SK-N-SH (cell line): ENCODE results near the gene KCNIP4. TPM values are rescaled to one million over a fixed set of nuclear protein-coding genes. Genes with fewer than 3 reads are reported as not detected.

Experiments used
- CTCF ChIA-PET: fragments of 300-600, 350-600 bp; formaldehyde crosslinking; extraction: SDS; loops from one replicate; lab custom pipeline; 2021; lab: Yijun Ruan, JAX
- POLR2A ChIA-PET: fragments of 350-600 bp; sonication (Branson Sonifier 250); formaldehyde crosslinking; extraction: SDS; loops from one replicate; lab custom pipeline; 2020; ENCODE audit warnings: antibody characterized with exemption, inconsistent platforms; lab: Yijun Ruan, JAX
- DNase-seq: peaks from one replicate; pipeline ENCODE4 v3.0.0; 2012
- H2AFZ ChIP-seq: fragments of 200-600 bp; sonication (generic); 2 replicates; pipeline ENCODE4 v1.8.1; 2016; ENCODE audit warnings: antibody characterized with exemption, mild to moderate bottlenecking, low read depth
- H3F3A ChIP-seq: fragments of 200-600 bp; sonication (generic); replicated peaks from 2 replicates; pipeline ENCODE3; 2016; ENCODE audit warnings: antibody characterized with exemption, mild to moderate bottlenecking; ENCODE audit not compliant: insufficient read depth
- H3K27ac ChIP-seq, 2 experiments: fragments of 200-500 bp in 1 of 2; fragments of 200-600 bp in 1 of 2; sonication (Bioruptor generic) in 1 of 2; sonication (generic), shearing (Covaris generic) in 1 of 2; 2 replicates each; pipeline versions ENCODE4 v1.5.1 to v1.6.1; 2014 to 2016; ENCODE audit warnings: low read depth in 2 of 2, inconsistent platforms in 1 of 2, low read length in 1 of 2, mild to moderate bottlenecking in 1 of 2, mixed read lengths in 1 of 2
- H3K27me3 ChIP-seq: fragments of 200-600 bp; sonication (generic), shearing (Covaris generic); 2 replicates; pipeline ENCODE4 v1.6.1; 2016; ENCODE audit warnings: mixed run types; ENCODE audit not compliant: insufficient read depth
- H3K36me3 ChIP-seq, 2 experiments: fragments of 200-500 bp in 1 of 2; fragments of 200-600 bp in 1 of 2; sonication (Bioruptor generic) in 1 of 2; sonication (generic) in 1 of 2; replicated peaks in 1 of 2; 2 replicates each; pipeline versions ENCODE3 to v1.5.1; 2014 to 2016; ENCODE audit warnings: low read length in 1 of 2, mild to moderate bottlenecking in 1 of 2; ENCODE audit not compliant: insufficient read depth in 2 of 2, control insufficient read depth in 1 of 2
- H3K4me1 ChIP-seq, 2 experiments: fragments of 200-500 bp in 1 of 2; fragments of 200-600 bp in 1 of 2; sonication (Bioruptor generic) in 1 of 2; sonication (generic), shearing (Covaris generic) in 1 of 2; 2 replicates each; pipeline versions ENCODE4 v1.5.1 to v1.6.1; 2014 to 2016; ENCODE audit warnings: low read depth in 1 of 2, low read length in 1 of 2, mixed run types in 1 of 2; ENCODE audit not compliant: insufficient read depth in 2 of 2, control insufficient read depth in 1 of 2
- H3K4me2 ChIP-seq: fragments of 200-600 bp; sonication (generic), shearing (Covaris generic); 2 replicates; pipeline ENCODE4 v1.6.1; 2017; ENCODE audit warnings: mixed run types
- H3K4me3 ChIP-seq, 2 experiments: fragments of 200-500 bp in 1 of 2; fragments of 200-600 bp in 1 of 2; sonication (Bioruptor generic) in 1 of 2; sonication (generic), shearing (Covaris generic) in 1 of 2; 2 replicates each; pipeline versions ENCODE4 v1.5.1 to v1.8.1; 2014 to 2016; ENCODE audit warnings: low read depth in 2 of 2, inconsistent platforms in 1 of 2, low read length in 1 of 2, mild to moderate bottlenecking in 1 of 2, mixed read lengths in 1 of 2, moderate library complexity in 1 of 2
- H3K79me2 ChIP-seq: fragments of 200-600 bp; sonication (generic); 2 replicates; pipeline ENCODE4 v1.8.1; 2017; ENCODE audit warnings: mild to moderate bottlenecking; ENCODE audit not compliant: insufficient read depth
- H3K9ac ChIP-seq: fragments of 200-600 bp; sonication (generic); 2 replicates; pipeline ENCODE4 v1.6.1; 2017; ENCODE audit warnings: mixed run types
- H3K9me2 ChIP-seq: fragments of 200-600 bp; sonication (generic); 2 replicates; pipeline ENCODE4 v1.6.1; 2017; ENCODE audit warnings: mixed run types
- H3K9me3 ChIP-seq: fragments of 200-600 bp; sonication (generic); 2 replicates; pipeline ENCODE4 v1.6.1; 2017; ENCODE audit warnings: mixed run types, mild to moderate bottlenecking, moderate library complexity
- H4K20me1 ChIP-seq: fragments of 200-600 bp; sonication (generic); 2 replicates; pipeline ENCODE4 v1.6.1; 2017; ENCODE audit warnings: mild to moderate bottlenecking, mixed run types; ENCODE audit not compliant: insufficient read depth
- CHD2 ChIP-seq: fragments of 150-350 bp; IDR thresholded peaks from 2 replicates; pipeline ENCODE4 v1.6.1; 2018; ENCODE audit warnings: low read length; ENCODE audit not compliant: partially characterized antibody
- ELF1 ChIP-seq: IDR thresholded peaks from 2 replicates; pipeline ENCODE4 v1.4.0; 2012
- EP300 ChIP-seq, 2 experiments: IDR thresholded peaks; 2 replicates each; pipeline versions ENCODE4 v1.4.0 to v1.6.1; 2012; ENCODE audit warnings: borderline replicate concordance in 1 of 2, low read depth in 1 of 2, low read length in 1 of 2
- EZH2phosphoT487 ChIP-seq: fragments of 200-600 bp; sonication (generic); IDR thresholded peaks from 2 replicates; pipeline ENCODE4 v1.6.1; 2017; ENCODE audit warnings: low read depth, mixed run types, mild to moderate bottlenecking, antibody characterized with exemption, moderate library complexity, borderline replicate concordance
- FOXM1 ChIP-seq: IDR thresholded peaks from 2 replicates; pipeline ENCODE4 v1.4.0; 2012; ENCODE audit warnings: low read depth, mild to moderate bottlenecking
- GABPA ChIP-seq: IDR thresholded peaks from 2 replicates; pipeline ENCODE4 v1.4.0; 2012; ENCODE audit warnings: low read depth, mild to moderate bottlenecking
- GATA2 ChIP-seq: sonication (generic); formaldehyde crosslinking; IDR thresholded peaks from 2 replicates; pipeline ENCODE4 v1.5.0; 2020; ENCODE audit warnings: mild to moderate bottlenecking, missing genetic modification reagents
- MEF2A ChIP-seq: IDR thresholded peaks from 2 replicates; pipeline ENCODE4 v1.4.0; 2012; ENCODE audit warnings: low read depth, borderline replicate concordance
- NRF1 ChIP-seq: IDR thresholded peaks from 2 replicates; pipeline ENCODE4 v1.6.1; 2012; ENCODE audit warnings: low read depth, mild to moderate bottlenecking, low read length
- POLR2AphosphoS5 ChIP-seq: IDR thresholded peaks from 2 replicates; pipeline ENCODE4 v1.6.1; 2012; ENCODE audit warnings: low read depth, low read length
- RAD21 ChIP-seq: IDR thresholded peaks from 2 replicates; pipeline ENCODE4 v1.6.1; 2012; ENCODE audit warnings: mild to moderate bottlenecking, low read length
- RCOR1 ChIP-seq: fragments of 150-350 bp; IDR thresholded peaks from 2 replicates; pipeline ENCODE4 v1.6.1; 2017; ENCODE audit warnings: antibody characterized with exemption, low read length
- RXRA ChIP-seq: IDR thresholded peaks from 2 replicates; pipeline ENCODE4 v1.4.0; 2012; ENCODE audit warnings: low read depth, mild to moderate bottlenecking, borderline replicate concordance
- TAF1 ChIP-seq: IDR thresholded peaks from 2 replicates; pipeline ENCODE4 v1.6.1; 2012; ENCODE audit warnings: low read depth, mild to moderate bottlenecking, low read length, moderate library complexity, borderline replicate concordance
- YY1 ChIP-seq: IDR thresholded peaks from 2 replicates; pipeline ENCODE4 v1.4.0; 2012; ENCODE audit warnings: low read depth, mild to moderate bottlenecking
- WGBS: methylation state at CpG from one replicate; pipeline ENCODE4 v1.1.6; 2017; ENCODE audit warnings: low lambda C conversion rate; 5-methylcytosine and 5-hydroxymethylcytosine counted together
- polyA plus RNA-seq, 3 experiments: library from polyadenylated mRNA; depleted of rRNA; stranded (reverse); fragments of >200 nt; gene quantifications; 2 replicates each; pipeline ENCODE4 v1.2.3, GENCODE V29; 2012
- TF ChIP-seq, protein P1 (sequence below): IDR thresholded peaks from 2 replicates; pipeline ENCODE4 v1.4.0; 2012; ENCODE audit warnings: low read depth
- TF ChIP-seq, protein P2 (sequence below): IDR thresholded peaks from 2 replicates; pipeline ENCODE4 v1.6.1; 2012; ENCODE audit warnings: mild to moderate bottlenecking, low read depth, low read length, moderate library complexity
- TF ChIP-seq, protein P3 (sequence below): IDR thresholded peaks from 2 replicates; pipeline ENCODE4 v1.4.0; 2012; ENCODE audit warnings: low read depth, borderline replicate concordance
- TF ChIP-seq, protein P4 (sequence below): fragments of 200-600 bp; sonication (generic); IDR thresholded peaks from 2 replicates; pipeline ENCODE4 v1.6.1; 2017; ENCODE audit warnings: antibody characterized with exemption, mild to moderate bottlenecking, moderate library complexity

Gene KCNIP4
- polyA plus RNA-seq, 1 of the 3 experiments (the other 2 are of a cell fraction), result 0.18 TPM

DNA sequence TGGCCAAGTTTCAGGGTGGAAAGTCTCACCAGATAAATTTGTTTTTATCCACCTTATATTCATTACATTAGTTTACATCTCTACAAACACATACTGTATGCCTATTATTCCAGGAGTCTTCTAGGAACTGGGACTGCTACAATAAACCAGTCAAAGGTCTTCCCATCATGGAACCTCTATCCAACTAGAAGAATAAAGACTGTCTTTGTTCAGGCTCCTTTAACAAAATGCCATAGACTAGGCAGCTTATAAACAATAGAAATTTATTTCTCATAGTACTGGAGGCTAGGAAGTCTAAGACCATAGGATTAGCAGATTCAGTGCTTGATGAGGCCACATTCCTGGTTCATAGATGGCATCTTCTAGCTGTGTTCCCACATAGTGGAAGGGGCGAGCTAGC lies 1186.7 kb downstream of the KCNIP4 start:
- no peaks in the 10 kb centered on the region for H3F3A ChIP-seq
- POLR2A ChIA-PET, result interaction anchor here (1.0 kb wide), 1 partner anchor 62 kb away, joined by 3 read pairs; the partner anchor contains the start of gene PACRGL
- WGBS, result 89% methylated on average over 1 of the region's 1 CpG
- CTCF ChIA-PET, result interaction anchor here (1.2 to 2.5 kb wide), 2 partner anchors 11 to 707 kb away, joined by 4 to 21 read pairs; no protein-coding TSS in a partner anchor
- no peaks in the 10 kb centered on the region for H3K4me1 ChIP-seq
- no peak overlapping the region for H2AFZ ChIP-seq
- no peaks in the 10 kb centered on the region for H3K27me3 ChIP-seq
- DNase-seq, result no peak
- H3K9ac ChIP-seq, result no peak overlapping the region
- H3K36me3 ChIP-seq, result no peaks in the 10 kb centered on the region
- no peaks in the 10 kb centered on the region for H3K9me2 ChIP-seq
- no peak overlapping the region for H3K27ac ChIP-seq
- no peak overlapping the region for H3K4me3 ChIP-seq
- H3K9me3 ChIP-seq, result no peaks in the 10 kb centered on the region
- no peaks in the 10 kb centered on the region for H4K20me1 ChIP-seq
- TF ChIP-seq YY1 (no peak), CHD2 (no peak), EP300 (IDR thresholded peaks at IDR 0.05; ENCODE audit: borderline replicate concordance in 1 of 2, low read depth in 1 of 2, low read length in 1 of 2) (no peak), RAD21 (no peak), MEF2A (no peak), RCOR1 (no peak), POLR2AphosphoS5 (no peak), GATA2 (CRISPR knock-in tag) (no peak), EZH2phosphoT487 (no peak), FOXM1 (no peak), GABPA (no peak), TAF1 (no peak), ELF1 (no peak), RXRA (no peak), NRF1 (no peak)
- TF ChIP-seq, protein P1, sequence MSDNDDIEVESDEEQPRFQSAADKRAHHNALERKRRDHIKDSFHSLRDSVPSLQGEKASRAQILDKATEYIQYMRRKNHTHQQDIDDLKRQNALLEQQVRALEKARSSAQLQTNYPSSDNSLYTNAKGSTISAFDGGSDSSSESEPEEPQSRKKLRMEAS, result no peak
- TF ChIP-seq, protein P2, sequence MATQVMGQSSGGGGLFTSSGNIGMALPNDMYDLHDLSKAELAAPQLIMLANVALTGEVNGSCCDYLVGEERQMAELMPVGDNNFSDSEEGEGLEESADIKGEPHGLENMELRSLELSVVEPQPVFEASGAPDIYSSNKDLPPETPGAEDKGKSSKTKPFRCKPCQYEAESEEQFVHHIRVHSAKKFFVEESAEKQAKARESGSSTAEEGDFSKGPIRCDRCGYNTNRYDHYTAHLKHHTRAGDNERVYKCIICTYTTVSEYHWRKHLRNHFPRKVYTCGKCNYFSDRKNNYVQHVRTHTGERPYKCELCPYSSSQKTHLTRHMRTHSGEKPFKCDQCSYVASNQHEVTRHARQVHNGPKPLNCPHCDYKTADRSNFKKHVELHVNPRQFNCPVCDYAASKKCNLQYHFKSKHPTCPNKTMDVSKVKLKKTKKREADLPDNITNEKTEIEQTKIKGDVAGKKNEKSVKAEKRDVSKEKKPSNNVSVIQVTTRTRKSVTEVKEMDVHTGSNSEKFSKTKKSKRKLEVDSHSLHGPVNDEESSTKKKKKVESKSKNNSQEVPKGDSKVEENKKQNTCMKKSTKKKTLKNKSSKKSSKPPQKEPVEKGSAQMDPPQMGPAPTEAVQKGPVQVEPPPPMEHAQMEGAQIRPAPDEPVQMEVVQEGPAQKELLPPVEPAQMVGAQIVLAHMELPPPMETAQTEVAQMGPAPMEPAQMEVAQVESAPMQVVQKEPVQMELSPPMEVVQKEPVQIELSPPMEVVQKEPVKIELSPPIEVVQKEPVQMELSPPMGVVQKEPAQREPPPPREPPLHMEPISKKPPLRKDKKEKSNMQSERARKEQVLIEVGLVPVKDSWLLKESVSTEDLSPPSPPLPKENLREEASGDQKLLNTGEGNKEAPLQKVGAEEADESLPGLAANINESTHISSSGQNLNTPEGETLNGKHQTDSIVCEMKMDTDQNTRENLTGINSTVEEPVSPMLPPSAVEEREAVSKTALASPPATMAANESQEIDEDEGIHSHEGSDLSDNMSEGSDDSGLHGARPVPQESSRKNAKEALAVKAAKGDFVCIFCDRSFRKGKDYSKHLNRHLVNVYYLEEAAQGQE, result no peak
- TF ChIP-seq, protein P3, sequence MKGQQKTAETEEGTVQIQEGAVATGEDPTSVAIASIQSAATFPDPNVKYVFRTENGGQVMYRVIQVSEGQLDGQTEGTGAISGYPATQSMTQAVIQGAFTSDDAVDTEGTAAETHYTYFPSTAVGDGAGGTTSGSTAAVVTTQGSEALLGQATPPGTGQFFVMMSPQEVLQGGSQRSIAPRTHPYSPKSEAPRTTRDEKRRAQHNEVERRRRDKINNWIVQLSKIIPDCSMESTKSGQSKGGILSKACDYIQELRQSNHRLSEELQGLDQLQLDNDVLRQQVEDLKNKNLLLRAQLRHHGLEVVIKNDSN, result no peak
- TF ChIP-seq, protein P4, sequence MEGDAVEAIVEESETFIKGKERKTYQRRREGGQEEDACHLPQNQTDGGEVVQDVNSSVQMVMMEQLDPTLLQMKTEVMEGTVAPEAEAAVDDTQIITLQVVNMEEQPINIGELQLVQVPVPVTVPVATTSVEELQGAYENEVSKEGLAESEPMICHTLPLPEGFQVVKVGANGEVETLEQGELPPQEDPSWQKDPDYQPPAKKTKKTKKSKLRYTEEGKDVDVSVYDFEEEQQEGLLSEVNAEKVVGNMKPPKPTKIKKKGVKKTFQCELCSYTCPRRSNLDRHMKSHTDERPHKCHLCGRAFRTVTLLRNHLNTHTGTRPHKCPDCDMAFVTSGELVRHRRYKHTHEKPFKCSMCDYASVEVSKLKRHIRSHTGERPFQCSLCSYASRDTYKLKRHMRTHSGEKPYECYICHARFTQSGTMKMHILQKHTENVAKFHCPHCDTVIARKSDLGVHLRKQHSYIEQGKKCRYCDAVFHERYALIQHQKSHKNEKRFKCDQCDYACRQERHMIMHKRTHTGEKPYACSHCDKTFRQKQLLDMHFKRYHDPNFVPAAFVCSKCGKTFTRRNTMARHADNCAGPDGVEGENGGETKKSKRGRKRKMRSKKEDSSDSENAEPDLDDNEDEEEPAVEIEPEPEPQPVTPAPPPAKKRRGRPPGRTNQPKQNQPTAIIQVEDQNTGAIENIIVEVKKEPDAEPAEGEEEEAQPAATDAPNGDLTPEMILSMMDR, result no peak
- H3K4me2 ChIP-seq, result no peak overlapping the region
- H3K79me2 ChIP-seq, result no peaks in the 10 kb centered on the region
